SKM-1 treated with dmso at 0.1 percent for 144 hours (cell line): ENCODE data around the gene WDR82.
"Not testable (repeated sequence)": the region's sequence is repeated elsewhere in the genome, so short reads cannot be mapped to it uniquely, and the experiment has no call there.

Source experiments
- DNase-seq: peaks from one replicate; lab custom pipeline; 2025; ENCODE audit not compliant: unreplicated experiment; lab: John Stamatoyannopoulos, UW

Gene WDR82

DNA sequence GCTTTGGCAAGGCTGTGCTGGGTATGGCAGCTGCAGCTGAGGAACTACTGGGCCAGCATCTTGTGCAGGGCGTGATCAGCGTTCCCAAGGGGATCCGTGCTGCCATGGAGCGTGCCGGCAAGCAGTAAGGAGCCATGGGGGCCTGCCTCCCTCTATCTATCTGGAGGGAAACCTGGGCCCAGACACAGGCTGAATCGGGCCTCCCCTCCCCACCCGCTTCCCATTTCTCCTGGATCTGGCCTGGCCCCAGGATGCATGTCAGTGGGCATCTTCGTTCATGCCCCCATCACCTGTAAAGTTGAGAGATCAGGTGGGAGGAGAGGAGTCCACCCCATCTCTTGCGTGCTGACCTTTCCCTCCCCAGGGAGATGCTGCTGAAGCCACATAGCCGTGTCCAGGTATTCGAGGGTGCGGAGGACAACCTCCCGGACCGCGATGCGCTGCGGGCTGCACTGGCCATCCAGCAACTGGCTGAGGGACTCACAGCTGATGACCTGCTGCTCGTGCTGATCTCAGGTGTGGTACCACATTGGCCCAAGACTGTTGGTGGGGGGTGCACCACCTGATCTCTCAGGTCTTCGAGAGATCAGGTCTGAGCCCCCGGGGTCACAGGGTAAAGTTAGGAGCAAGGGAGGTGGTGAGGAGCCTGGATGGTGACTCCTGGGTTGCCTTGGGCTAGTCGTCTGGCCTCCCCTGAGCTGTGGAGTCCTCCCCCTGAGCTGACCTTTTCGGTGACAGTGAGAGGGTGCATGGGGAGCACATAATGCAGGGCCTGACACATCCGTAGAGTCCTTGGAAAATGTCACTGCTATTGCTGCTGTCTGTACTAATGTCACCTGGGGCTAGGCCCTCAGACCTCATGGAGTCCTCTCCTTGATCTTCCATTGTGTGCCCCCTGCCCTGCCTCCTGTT, 12.4 kb upstream of the WDR82 start:
- no peak for DNase-seq

DNA sequence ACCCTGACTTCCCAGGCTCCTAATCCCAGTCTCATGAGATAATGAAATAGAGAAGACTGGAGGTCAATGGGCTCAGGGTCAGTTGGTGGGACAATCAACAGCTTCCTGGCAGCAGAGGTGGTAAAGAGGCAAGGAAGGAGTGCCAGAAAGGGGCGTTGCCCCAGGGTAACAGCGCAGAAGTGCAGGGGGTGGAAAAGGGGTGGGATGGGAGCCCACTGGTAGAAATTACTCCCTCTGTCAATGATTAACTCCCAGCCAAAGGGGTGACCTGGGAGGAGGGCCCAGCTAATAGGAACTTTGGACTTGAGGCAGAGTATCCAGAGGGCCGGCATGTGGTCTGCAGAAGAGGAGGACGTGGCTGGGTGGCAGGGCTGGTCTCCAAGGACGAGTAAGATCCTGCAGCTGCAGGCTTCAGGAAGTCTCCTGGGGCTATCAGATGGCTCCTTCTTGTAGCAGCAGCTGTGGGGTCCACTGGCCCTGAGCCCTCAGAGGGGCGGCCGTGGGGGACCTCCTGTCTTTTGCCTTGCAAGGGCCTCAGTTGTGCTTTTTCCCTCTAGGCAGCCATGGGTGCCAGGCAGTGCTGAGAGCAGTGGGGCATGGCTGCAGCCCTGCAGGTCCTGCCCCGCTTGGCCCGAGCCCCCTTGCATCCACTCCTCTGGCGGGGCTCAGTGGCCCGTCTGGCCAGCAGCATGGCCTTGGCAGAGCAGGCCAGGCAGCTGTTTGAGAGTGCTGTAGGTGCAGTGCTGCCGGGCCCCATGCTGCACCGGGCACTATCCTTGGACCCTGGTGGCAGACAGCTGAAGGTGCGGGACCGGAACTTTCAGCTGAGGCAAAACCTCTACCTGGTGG, 11.5 kb upstream of the WDR82 start:
- no peak for DNase-seq

DNA sequence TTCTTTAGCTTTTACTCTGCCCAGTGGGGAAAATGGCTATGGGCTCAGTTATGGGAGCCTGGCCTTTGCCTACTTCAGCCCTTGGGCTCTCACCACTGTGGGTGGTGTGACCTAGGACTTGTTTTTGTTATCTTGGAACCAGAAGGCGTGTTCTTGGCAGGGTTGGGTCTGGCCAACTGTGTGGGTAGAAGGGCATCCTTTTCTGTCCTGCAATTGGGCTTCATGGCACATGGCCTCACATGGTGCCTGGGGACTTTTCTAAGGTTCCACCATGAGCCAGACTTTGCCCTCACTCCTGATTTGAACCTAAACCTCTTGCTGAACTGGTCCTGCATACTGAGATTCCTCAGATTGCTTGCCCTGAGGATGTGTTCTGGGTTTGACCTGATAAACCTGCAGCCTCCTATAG, 10.9 kb upstream of the WDR82 start:
- no peak for DNase-seq

DNA sequence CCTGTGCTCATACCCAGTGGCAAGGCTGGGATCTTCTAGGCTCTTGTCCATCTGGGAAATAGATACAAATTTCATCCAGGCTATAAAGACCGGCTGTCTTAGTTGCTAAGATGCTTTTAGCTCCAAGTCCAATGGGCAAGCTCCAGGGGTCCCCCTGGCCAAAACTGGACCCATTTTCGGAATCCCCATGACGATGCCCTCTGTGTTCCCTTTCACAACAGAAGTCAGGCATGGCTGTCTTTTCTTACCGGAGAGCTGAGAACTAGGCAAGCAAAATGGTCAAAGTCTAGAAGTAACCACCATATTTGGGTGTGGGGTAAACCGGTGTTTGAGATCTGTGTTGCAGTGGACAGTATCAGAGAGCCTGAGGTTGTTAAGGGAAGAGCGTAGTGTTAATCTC, 10.2 kb upstream of the WDR82 start:
- DNase-seq: no peak

DNA sequence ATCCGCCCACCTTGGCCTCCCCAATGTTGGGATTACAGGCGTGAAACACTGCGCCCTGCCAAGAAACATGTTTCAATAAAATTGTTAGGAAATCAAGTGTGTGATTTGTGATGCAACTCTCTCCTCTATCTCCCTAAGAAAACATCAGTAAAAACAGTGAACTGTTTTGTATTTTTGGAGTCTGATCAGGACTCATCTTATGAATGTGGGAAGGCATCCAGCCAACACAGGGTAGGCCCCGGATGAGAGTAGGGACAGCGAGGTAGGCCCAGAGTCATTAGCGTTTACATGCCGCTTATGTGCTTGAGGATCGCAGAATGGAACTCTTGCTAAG, 8.3 kb upstream of the WDR82 start:
- DNase-seq: no peak

DNA sequence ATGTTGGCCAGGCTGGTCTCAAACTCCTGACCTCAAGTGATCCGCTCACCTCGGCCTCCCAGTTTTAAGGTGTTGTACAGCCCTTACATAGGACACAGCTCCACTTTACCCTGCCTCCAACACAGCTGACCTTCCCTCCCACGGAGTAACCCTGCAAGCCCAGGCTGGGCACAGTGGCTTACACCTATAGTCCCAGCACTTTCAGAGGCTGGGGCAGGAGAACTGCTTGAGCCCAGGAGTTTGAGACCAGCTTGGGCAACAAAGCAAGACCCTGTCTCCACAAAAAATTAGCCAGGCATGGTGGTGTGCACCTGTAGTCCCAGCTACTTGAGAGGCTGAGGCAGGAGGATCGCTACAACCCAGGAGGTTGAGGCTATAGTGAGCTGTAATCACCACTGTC, 5.6 kb upstream of the WDR82 start:
- not testable (repeated sequence) for DNase-seq

DNA sequence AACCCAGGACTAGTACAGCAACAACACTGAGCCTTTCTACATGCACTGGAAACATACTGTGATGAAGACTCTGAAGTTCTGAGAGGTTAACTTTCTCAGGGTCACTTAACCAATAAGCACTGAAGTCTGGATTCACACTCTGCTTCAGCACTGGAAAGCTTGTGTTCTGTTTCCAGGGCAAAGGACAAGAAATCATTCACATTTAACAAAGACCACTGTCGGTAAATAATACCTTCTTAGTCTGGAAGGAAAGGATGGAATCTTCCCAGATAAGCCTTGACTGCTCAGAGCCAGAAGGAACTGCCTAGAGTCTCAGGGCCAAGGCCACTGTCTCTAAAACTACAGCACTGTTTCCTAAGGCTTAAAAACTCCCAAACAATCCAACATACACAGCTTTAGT, 4.9 kb upstream of the WDR82 start:
- DNase-seq: no peak

DNA sequence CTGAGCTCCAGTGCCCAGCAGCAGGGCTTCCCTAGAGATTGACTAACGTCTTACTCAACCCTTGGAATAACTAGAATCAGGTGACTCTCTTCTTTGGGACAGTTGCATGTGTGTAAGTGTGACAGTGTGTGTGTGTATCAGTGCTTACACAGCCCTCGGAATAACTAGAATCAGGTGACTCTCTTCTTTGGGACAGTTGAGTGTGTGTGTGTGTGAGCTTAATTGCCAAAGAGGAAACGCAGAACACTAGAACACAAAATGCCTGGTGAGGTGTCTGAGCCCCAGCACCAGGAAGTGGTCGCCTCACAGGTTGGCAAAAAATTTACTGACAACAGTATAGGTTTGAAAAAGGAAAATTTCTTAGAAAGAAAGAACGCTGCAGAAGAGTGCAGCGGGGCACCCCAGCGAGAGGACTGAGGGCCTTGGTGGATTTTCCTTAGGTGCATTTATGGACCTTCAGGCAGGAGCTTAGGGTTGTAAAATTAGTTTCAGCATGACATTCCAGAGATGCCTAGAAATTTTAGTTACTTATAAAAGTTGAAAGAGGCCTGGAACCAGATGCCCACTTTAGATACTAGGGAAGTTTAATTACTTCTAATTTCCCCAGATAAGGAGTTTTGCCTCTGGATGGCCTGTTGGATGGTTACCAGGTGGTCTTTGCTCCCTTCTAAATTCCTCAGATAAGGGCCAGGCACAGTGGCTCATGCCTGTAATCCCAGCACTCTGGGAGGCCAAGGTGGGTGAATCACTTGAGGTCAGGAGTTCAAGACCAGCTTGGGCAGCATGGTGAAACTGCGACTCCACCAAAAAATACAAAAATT, 3.7 kb upstream of the WDR82 start:
- DNase-seq: no peak

DNA sequence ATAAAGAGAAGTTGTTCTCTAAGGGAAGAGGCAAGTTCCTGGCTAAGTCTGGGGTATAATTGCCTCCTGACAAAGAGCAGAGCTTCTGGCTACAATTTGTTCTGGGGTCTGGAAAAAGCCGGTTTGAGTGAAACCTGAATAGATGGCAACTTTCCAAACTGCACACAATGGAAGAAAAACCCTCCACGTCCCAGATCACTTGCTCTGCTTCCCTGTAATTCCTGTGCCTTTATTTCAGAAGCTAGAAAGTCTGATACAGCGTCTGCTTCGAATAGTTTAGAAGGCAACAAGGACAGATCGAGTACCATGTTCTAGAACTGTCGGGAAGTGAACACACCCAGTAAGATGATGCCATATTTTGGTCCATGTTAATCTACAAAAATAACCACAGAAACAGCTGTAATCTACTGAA, 1.6 kb upstream of the WDR82 start:
- no peak for DNase-seq

DNA sequence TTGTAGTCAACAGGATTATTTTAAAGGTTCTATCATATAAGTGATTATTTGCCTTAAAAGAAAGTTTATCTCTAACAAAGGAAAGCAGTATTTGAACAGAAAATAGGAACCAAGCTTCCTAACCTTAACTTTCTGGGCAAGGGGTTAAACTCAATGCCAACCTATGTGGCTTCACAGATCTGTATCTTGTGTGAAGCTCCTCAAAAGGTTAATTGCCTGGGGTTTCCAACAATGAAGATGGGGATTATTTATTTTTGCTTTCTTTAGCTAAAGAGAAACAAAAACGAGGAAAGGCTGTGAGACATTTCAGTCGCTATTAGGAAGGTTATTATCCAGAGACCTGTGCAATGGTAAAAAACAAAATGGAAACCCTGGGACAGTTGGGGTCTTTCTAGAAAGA, 1.1 kb upstream of the WDR82 start:
- no peak for DNase-seq

DNA sequence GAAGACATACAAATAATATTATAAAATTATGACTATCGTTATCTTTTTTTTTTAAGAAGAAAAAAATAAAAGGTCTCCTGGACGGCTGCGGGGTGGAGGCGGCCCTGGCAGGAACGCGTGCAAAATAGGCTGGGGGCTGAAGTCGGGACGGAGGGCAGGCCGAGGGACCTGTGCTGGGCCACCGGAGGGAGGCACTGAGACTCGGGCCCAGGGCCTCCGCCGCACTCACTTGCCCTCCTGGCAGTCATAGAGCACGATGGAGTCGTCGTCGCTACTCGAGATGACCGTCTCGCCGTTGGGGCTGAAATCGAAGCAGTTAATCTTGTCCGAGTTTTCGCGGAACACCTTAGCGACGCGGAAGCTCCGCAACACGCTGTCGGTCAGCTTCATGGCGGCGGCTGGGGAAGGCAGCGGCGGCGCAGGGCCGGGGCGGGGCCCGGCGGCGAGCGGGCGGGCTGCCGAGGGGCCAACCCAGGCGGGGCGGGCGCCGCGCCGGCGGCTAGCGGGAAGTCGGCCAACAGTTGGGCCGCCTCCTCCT, 408 bp downstream of the WDR82 start:
- DNase-seq: peak; percentile 50

DNA sequence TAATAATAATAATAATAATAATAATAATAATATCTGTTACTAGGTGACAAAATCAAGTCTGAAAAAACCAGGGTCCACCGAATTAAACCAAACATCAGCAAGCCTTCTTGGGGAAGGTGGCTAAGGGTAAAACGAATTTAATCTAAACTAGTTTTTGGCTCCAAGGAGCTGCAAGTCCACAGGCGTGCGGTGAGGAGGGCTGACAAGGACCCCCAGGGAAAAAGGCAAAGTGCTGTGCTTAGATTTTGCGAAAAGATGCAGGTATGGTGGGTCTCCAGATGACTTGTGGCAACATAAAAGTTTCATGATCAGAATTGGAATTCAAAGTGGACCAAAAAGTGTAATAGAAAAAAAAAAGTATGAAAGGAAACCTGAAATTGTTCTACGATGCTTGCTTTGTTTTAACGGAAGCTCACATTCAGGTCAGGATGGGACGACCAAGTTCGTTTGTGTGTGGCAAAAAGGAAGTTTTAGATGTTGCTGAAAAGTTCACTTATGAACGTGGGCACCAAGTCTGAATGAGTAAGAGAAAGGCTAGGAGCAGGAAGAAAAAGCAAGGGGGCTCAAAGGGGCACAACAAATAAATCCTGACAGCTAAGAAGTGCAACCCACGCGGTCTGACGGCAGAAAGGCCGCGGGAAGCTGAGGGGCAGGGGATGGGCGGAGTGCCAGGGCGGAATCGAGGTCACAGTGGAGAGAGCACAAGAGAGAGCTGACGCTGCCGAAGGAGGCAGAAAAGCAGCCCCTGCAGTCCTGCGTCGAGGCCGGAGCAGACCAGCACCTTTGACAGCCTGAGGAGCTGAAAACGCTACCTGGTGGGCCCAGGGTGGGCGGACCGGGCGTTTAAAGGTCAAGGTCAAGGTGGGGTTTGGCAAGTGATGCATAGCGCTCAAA, 1.1 kb downstream of the WDR82 start:
- peak; percentile 47 for DNase-seq

DNA sequence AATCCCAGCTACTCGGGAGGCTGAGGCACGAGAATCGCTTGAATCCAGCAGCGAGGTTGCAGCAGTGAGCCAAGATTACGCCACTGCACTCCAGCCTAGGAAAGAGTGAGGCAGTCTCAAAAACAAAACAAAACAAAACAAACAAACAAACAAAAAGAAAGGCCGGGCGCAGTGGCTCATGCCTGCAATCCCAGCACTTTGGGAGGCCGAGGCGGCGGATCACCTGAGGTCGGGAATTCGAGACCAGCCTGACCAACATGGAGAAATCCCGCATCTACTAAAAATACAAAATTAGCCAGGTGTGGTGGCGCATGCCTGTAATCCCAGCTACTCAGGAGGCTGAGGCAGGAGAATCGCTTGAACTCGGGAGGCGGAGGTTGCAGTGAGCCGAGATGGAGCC, 3.7 kb downstream of the WDR82 start:
- DNase-seq: not testable (repeated sequence)

DNA sequence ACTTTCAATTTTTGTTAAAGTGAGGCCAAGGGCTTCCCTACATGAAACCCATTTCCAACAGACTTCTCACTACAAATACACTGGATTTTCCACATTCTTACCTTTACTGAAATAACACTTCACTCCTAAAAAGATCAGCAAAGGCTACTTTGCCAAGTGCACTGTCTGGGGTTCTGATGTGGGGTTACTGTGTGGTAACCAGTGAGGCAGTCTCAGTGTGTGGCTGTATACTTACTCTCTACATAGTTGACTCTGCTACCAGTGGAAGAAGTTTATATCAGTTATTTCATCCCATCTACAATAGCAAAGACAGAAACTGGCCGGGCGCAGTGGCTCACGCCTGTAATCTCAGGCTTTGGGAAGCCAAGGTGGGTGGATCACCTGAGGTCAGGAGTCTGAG, 5.6 kb downstream of the WDR82 start:
- no peak for DNase-seq

DNA sequence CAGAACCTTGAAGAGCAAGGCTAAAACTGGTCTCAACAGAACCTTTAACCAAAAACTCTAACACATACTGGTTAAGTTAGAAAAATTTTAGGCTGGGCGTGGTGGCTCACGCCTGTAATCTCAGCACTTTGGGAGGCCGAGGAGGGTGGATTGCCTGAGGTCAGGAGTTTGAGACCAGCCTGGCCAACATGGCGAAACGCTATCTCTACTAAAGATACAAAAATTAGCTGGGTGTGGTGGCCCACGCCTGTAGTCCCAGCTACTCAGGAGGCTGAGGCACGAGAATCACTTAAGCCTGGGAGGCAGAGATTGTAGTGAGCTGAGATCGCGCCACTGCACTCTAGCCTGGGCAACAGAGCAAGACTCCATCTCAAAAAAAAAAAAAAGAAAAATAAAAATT, 6.3 kb downstream of the WDR82 start:
- not testable (repeated sequence) for DNase-seq

DNA sequence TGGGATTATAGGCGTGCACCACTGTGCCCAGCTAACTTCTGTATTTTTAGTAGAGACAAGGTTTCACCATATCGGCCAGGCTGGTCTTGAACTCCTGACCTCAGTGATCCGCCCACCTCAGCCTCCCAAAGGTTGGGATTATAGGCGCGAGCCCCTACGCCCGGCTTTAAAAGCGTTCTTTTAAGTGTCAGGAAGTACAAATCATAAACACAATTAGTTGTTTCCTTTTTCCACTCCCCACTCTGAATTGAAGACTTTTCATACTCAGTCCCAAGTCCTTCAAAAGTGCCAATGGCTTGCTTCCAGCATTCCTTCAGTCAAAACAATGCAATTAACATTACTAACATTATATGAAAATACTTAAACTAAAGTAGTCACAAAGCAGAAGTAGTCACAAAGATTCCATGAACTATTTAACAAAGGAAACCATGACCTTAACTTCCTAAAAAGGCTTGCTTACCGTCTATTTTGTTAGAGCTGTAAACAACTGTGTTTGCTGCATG, 8.1 kb downstream of the WDR82 start:
- DNase-seq: no peak

DNA sequence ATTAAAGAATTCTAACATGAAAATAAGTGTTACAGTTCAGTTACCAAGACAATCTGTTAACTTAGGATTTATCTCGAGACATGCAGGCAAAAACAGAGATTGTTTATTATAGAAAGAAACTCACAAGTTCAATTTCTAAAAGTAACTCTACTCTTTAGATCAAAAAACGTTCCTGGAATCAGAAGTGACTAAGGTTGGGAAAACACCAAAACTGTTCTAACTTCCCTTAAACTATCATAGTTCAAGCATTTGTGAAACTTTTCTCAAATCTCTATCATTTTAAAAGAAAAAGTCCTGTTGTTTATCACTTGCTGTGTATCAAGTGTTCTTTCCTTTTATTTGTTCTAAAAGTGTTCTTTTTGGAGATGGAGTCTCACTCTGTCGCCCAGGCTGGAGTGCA, 8.7 kb downstream of the WDR82 start:
- no peak for DNase-seq

DNA sequence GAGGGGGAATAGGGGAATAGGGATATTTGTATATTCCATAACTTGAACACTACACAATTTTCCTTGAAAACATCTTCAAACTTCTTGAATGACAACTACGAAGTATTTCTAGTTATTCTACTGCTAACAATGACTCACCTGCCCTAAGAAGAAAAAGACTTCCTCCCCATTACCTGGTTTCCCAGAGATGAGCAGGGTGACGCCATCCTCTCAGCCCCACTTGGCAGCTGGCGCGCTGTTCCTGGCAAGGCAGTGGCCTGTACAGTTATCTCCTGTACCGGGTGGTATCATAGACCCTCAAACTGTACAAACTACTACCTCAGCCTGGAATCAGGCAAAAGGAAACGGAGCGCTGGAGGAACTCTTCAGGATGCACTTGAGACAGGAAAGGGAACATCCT, 10.4 kb downstream of the WDR82 start:
- no peak for DNase-seq

DNA sequence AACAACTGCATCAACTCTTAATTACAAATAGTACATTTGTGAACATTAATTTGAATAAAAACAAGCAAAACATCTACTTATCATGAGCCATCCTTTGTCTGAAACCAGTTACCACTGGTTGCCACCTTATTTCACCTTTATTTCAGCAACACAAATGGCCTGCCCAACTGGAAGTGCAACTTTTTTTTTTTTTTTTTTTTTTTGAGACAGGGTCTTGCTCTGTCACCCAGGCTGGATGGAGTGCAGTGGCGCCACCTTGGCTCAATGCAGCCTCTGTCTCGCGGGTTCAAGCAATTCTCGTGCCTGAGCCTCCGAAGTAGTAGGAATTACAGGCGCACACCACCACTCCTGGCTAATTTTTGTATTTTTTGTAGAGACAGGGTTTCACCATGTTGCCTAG, 13.1 kb downstream of the WDR82 start:
- DNase-seq: no peak

DNA sequence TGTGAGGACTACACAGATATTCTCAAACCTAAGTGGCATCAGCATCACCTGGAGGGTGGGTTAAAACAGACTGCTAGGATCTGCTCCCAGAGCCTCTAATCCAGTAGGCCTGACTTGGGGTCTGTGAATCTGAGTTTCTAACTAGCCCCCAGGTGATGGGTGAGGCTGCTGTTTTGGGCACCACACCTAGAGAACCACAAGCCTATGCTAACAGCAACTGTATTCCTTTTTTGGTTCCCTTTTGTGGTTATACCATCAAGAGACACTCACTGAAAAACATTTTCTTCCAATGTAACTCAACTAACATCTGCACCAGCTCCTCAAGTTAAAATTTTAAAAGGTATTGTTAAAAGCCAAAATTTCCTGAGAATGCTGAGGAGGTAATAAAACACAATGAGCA, 16.0 kb downstream of the WDR82 start:
- DNase-seq: no peak
